Mesothelial cell of epicardium (in vitro differentiated cells): ENCODE measurements around the gene NFATC1. TPM values are rescaled to one million over a fixed set of nuclear protein-coding genes. Genes with fewer than 3 reads are reported as not detected.

Experiments used
- DNase-seq, 2 experiments: peaks; one replicate each; pipeline ENCODE4 v3.0.0; 2021; ENCODE audit warnings: low spot score in 2 of 2; ENCODE audit not compliant: unreplicated experiment in 2 of 2
- H3K27ac Mint-ChIP-seq: 2 replicates; pipeline ENCODE4 v1.8.0; 2021; ENCODE audit warnings: mixed read lengths
- H3K27me3 Mint-ChIP-seq: 2 replicates; pipeline ENCODE4 v1.8.0; 2021; ENCODE audit warnings: low read depth, mixed read lengths
- H3K36me3 Mint-ChIP-seq: 2 replicates; pipeline ENCODE4 v1.8.0; 2021; ENCODE audit warnings: mixed read lengths
- H3K4me1 Mint-ChIP-seq: 2 replicates; pipeline ENCODE4 v1.8.0; 2021; ENCODE audit warnings: mixed read lengths
- H3K4me3 Mint-ChIP-seq: 2 replicates; pipeline ENCODE4 v1.8.0; 2021; ENCODE audit warnings: mild to moderate bottlenecking, moderate library complexity, mixed read lengths
- H3K9me3 Mint-ChIP-seq: 2 replicates; pipeline ENCODE4 v1.8.0; 2021; ENCODE audit warnings: mixed read lengths
- total RNA-seq: library from RNA; stranded (reverse); gene quantifications from 3 replicates; pipeline ENCODE4 v1.2.1, GENCODE V29; 2021
- TF ChIP-seq, protein P1 (sequence below): fragments of 200-600 bp; sonication (generic); IDR thresholded peaks from one replicate; pipeline ENCODE4 v1.5.0; 2021; ENCODE audit warnings: antibody characterized with exemption; ENCODE audit not compliant: unreplicated experiment

Gene NFATC1
- total RNA-seq: 13.4 to 17.5 TPM (median 13.4 TPM) in 3 replicates

DNA sequence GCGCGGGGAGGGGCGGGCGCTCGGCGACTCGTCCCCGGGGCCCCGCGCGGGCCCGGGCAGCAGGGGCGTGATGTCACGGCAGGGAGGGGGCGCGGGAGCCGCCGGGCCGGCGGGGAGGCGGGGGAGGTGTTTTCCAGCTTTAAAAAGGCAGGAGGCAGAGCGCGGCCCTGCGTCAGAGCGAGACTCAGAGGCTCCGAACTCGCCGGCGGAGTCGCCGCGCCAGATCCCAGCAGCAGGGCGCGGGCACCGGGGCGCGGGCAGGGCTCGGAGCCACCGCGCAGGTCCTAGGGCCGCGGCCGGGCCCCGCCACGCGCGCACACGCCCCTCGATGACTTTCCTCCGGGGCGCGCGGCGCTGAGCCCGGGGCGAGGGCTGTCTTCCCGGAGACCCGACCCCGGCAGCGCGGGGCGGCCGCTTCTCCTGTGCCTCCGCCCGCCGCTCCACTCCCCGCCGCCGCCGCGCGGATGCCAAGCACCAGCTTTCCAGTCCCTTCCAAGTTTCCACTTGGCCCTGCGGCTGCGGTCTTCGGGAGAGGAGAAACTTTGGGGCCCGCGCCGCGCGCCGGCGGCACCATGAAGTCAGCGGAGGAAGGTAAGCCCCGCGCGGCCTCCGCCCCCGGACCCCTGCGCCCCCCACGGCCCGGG lies at the start of gene NFATC1:
TSS of gene NFATC1 (plus strand) at position 170 of the 644 bp plus-strand sequence. CDS start at position 465, 295 bp downstream.
- TF ChIP-seq, protein P1, sequence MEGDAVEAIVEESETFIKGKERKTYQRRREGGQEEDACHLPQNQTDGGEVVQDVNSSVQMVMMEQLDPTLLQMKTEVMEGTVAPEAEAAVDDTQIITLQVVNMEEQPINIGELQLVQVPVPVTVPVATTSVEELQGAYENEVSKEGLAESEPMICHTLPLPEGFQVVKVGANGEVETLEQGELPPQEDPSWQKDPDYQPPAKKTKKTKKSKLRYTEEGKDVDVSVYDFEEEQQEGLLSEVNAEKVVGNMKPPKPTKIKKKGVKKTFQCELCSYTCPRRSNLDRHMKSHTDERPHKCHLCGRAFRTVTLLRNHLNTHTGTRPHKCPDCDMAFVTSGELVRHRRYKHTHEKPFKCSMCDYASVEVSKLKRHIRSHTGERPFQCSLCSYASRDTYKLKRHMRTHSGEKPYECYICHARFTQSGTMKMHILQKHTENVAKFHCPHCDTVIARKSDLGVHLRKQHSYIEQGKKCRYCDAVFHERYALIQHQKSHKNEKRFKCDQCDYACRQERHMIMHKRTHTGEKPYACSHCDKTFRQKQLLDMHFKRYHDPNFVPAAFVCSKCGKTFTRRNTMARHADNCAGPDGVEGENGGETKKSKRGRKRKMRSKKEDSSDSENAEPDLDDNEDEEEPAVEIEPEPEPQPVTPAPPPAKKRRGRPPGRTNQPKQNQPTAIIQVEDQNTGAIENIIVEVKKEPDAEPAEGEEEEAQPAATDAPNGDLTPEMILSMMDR: no peak
- DNase-seq: peak; percentile 72 to 85

DNA sequence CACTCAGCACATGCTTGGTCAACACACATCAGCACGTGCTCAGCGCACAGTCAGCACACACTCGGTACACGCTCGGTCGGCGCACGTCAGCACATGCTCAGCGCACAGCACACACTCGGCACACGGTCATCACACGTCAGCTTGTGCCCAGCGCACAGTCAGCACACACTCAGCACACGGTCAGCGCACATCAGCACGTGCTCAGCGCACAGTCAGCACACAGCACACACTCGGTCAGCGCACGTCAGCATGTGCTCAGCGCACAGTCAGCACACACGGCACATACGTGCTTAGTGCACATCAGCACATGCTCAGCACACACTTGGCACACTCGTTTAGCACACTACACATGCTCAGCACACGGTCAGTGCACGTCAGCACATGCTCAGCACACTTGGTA lies 49.7 kb upstream of the NFATC1 start:
- Mint-ChIP-seq H3K27me3 (no peaks in the 10 kb centered on the region), H3K9me3 (no peaks in the 10 kb centered on the region), H3K27ac (no peak overlapping the region), H3K36me3 (peaks cover 36% of the 10 kb centered on the region), H3K4me3 (no peak overlapping the region), H3K4me1 (no peaks in the 10 kb centered on the region)
- DNase-seq: no peak
- TF ChIP-seq, protein P1: no peak

More for the DNA sequence above, at the start of gene NFATC1:
- H3K4me1 Mint-ChIP-seq: peaks cover 16% of the 10 kb centered on the region
- peaks cover 70% of the 10 kb centered on the region for H3K27me3 Mint-ChIP-seq
- no peaks in the 10 kb centered on the region for H3K36me3 Mint-ChIP-seq
- peak within 1 kb of the TSS; percentile 67 for H3K27ac Mint-ChIP-seq
- no peaks in the 10 kb centered on the region for H3K9me3 Mint-ChIP-seq
- H3K4me3 Mint-ChIP-seq: peak within 1 kb of the TSS; percentile 68

DNA sequence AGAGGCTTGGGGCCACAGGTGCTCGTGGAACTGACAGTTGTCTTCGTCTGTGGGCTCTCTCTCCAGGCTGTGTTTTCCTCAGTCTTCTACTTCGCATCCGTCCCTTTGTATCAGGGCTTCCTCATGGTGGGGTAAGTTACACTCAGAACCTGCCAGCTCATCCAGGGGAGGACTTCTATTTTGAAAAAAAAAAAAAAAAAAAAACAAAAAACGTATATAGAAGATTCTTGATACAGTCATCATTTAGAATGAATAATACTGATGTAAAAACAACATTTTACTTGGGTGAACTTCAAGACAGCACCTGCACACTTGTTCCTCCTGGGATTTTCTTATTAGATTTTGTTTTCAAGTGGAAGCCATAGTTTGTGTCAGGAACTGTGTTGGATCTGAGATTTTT lies 47.7 kb upstream of the NFATC1 start:
- TF ChIP-seq, protein P1: no peak
- H3K9me3 Mint-ChIP-seq: no peaks in the 10 kb centered on the region
- DNase-seq: no peak
- no peaks in the 10 kb centered on the region for H3K27me3 Mint-ChIP-seq
- H3K27ac Mint-ChIP-seq: no peak overlapping the region
- peaks cover 32% of the 10 kb centered on the region for H3K36me3 Mint-ChIP-seq
- no peak overlapping the region for H3K4me3 Mint-ChIP-seq
- H3K4me1 Mint-ChIP-seq: no peaks in the 10 kb centered on the region

DNA sequence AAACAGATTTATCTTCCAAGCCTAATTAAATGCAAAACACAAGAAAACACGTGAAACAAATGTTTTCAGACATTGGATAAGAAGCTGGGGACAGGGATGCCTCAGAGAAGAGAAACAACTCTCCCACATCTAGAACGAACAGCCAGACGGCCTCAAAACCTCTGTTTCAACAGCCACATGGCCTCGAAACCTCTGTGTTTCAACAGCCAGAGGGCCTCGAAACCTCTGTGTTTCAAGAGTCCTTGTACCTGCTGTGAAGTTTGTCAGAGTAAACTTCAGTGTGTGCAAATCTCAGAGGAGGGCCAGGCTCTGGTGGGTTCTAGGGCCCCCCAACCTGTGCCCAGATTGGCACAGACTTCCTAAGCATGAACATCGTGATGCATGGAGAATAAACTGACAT lies 43.3 kb upstream of the NFATC1 start:
- Mint-ChIP-seq H3K9me3 (no peaks in the 10 kb centered on the region), H3K27ac (no peak overlapping the region), H3K4me1 (no peaks in the 10 kb centered on the region), H3K27me3 (no peaks in the 10 kb centered on the region), H3K4me3 (no peak overlapping the region), H3K36me3 (peaks cover 10% of the 10 kb centered on the region)
- TF ChIP-seq, protein P1: no peak
- no peak for DNase-seq

DNA sequence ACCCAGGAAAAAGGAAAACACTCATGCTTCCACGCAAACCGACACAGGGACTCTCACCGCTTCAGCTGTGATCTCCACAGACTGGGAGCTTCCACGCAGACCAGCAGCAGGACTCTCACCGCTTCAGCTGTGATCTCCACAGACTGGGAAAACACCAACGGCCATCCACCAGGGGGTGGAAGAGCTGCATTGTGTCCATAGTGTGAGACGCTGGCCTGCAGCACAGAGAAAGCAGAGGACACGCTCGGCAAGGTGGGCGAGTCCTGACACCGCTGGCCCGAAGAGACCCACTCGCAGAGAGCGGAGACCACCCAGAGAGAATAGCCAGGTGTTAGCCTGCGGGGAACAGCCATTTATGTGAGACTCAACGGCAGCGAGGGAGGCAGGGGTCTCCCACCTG lies 42.5 kb upstream of the NFATC1 start:
- H3K9me3 Mint-ChIP-seq: no peaks in the 10 kb centered on the region
- H3K4me1 Mint-ChIP-seq: no peaks in the 10 kb centered on the region
- TF ChIP-seq, protein P1: no peak
- H3K27ac Mint-ChIP-seq: no peak overlapping the region
- H3K36me3 Mint-ChIP-seq: peaks cover 9% of the 10 kb centered on the region
- H3K27me3 Mint-ChIP-seq: no peaks in the 10 kb centered on the region
- no peak overlapping the region for H3K4me3 Mint-ChIP-seq
- DNase-seq: no peak
